GM19372 (cell line): ENCODE data around the gene TAT.
"Not testable (repeated sequence)": the region's sequence is repeated elsewhere in the genome, so short reads cannot be mapped to it uniquely, and the experiment has no call there.

Experiments used
- ATAC-seq: cut with Tn5 transposase; IDR thresholded peaks from one replicate; pipeline ENCODE4 v1.9.1; 2021; ENCODE audit warnings: mild to moderate bottlenecking, low read depth, moderate library complexity; ENCODE audit not compliant: unreplicated experiment

The TAT gene

DNA sequence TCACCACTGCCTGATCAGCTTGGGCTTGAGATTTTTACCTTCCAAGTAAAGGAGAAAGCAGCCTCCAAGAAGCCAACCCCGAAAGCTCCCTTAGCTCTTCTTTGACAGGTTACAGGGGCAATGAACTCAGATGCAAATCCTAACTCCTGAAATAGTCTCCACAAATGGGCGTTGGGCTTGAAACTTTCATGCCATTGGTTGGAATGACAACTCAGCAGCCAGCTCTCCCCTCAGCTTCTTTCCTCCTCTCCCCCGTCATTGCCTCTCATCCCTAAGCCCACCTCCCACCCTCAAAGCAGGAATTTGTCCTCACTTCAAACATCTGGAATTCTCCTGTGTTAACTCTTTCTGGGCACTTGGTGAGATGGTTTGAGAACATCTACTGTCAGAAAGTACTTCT is at the start of gene TAT:
TAT (minus strand) TSS at position 122 of the 400 bp plus-strand sequence. CDS start 677 bp downstream, outside the sequence.
- ATAC-seq: no peak

- ATAC-seq: no peak
Measured at GRCh38 chr16:71626018-71626857, 49.3 kb upstream of the TAT start, which contains the start of gene MARVELD3. MARVELD3 (plus strand) TSS chr16:71626184; CDS start chr16:71626230, 46 bp downstream.

DNA sequence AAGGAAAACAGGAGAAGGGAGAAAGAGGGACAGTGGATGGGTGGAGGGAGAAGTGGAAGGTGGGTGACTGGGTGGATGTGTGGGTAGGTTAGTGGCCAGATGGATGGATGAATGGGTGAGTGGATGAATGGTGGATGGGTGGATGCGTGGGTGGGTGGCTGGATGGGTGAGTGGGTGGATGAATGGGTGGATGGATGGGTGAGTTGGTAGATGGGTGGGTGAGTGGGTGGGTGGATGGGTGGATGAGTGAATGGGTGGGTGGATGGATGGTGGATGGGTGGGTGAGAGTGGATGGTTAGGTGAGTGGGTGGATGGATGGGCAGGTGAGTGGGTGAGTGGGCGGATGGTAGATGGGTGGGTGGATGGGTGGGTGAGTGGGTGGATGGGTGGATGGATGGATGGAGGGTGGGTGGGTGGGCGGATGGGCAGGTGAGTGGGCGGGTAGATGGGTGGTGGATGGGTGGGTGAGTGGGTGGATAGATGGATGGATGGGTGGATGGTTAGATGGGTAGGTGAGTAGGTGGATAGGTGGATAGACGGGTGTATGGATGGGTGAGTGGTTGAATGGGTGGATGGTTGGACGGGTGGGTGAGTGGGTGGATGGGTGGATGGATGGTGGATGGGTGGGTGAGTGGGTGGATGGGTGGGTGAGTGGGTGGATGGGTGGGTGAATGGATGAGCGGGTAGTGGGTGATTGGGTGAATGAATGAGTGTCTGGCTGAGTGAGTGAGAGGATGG is 48.4 kb upstream of the TAT start:
- ATAC-seq: no peak

GRCh38 chr16:71623597-71623996 is 46.7 kb upstream of the TAT start:
- no peak for ATAC-seq

GRCh38 chr16:71622088-71622487 is 45.2 kb upstream of the TAT start:
- no peak for ATAC-seq

GRCh38 chr16:71618429-71618828 is 41.5 kb upstream of the TAT start:
- ATAC-seq: no peak

DNA sequence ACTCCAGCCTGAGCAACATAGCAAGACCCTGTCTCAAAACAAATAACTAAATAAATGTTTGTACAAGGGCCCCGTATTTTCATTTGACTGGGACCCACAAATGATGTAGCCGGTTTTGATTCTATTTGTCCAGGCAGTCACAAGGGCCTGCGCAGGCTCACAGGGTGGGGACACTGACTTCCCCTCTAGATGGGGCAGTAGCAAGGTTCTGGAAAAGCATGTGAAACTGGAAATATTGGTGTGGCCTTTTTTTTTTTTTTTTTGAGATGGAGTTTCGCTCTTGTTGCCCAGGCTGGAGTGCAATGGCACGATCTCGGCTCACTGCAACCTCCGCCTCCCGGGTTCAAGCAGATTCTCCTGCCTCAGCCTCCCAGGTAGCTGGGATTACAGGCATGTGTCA is 38.1 kb upstream of the TAT start:
- not testable (repeated sequence) for ATAC-seq

DNA sequence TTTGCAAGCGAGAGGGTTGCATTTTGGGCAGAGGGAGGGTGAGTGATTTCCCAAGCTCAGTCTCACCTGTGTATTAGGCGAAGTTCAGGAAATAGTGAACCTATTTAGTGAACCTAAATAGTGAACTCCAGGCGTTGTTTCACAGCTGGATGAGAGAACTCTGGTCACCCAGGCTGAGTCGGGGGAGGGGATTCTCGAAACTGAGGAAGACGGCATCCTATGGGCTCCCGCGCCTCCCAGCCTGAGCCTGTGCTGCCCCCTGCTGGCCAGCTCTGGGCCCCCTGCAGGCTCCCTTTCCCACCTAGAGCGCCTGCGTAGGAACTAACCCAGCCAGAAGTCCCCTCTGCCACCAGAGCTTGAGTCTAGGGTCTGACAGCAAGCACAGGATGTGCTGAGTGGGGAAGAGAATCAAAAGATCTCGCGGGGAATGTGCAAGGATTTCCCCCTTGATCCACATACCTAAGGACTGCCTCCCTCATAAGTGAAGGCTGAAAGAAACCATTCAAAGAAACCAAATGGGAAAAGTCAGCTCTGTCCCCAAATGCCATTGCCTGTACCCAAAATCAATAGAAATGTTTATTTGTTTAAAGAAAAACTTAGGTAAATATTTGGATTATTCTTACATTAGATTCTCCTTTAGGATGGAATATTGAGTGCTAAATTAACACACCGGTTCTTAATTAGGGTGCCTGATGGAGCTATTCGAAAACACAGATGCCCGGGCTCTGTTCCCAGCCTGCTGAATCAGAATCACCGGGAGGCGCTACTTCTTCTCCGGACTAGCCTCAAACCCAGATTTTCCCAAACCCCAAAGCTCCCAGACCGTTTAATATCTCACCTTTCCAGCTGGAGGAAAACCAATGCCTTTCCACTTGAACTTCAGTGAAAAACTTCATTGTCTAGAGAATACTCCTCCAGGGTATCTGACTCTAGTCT is 34.3 kb upstream of the TAT start:
- peak; percentile 53 for ATAC-seq

GRCh38 chr16:71610447-71610846 is 33.6 kb upstream of the TAT start:
- ATAC-seq: no peak

DNA sequence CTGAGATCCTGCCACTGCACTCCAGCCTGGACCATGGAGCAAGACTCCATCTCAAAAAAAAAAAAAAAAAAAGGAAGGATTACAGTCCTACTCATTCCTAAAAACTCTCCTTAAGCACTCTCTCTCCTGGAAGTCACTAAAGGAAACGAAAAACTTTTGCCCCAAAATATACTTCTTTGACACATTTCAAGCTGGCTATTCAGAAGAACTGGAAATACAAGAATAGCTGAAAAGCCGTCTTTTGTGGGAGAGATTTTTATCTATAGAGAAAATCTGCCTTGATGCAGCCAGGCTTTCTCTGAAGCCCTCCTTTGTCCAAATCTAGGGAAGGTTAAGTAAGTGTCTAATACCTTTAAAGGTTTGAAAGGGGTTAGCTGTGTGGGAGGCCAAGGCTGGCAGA is 32.2 kb upstream of the TAT start:
- ATAC-seq: no peak

GRCh38 chr16:71600822-71601221 is 23.9 kb upstream of the TAT start:
- no peak for ATAC-seq

DNA sequence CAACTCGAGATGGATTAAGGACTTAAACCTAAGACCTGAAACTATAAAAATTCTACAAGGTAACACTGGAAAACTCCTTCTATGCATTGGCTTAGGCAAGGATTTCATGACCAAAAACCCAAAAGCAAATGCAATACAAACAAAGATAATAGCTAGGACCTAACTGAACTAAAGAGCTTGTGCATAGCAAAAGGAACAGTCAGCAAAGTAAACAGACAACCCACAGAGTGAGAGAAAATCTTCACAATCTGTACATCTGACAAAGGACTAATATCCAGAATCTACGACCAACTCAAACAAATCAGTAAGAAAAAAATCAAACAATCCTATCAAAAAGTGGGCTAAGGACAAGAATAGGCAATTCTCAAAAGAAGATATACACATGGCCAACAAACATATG is 21.5 kb upstream of the TAT start:
- not testable (repeated sequence) for ATAC-seq

DNA sequence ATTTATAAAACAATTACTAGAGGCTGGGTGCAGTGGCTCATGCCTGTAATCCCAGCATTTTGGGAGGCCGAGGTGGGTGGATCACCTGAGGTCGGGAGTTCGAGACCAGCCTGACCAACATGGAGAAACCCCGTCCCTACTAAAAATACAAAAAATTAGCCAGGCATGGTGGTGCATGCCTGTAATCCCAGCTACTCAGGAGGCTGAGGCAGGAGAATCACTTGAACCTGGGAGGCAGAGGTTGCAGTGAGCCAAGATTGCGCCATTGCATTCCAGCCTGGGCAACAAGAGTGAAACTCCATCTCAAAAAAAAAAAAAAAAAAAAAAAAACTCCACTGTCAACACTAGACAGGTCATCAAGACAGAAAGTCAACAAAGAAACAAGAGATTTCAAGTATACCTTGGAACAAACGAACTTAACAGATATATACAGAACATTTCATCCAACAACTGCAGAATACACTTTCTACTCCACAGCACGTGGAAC is 18.5 kb upstream of the TAT start:
- ATAC-seq: not testable (repeated sequence)

DNA sequence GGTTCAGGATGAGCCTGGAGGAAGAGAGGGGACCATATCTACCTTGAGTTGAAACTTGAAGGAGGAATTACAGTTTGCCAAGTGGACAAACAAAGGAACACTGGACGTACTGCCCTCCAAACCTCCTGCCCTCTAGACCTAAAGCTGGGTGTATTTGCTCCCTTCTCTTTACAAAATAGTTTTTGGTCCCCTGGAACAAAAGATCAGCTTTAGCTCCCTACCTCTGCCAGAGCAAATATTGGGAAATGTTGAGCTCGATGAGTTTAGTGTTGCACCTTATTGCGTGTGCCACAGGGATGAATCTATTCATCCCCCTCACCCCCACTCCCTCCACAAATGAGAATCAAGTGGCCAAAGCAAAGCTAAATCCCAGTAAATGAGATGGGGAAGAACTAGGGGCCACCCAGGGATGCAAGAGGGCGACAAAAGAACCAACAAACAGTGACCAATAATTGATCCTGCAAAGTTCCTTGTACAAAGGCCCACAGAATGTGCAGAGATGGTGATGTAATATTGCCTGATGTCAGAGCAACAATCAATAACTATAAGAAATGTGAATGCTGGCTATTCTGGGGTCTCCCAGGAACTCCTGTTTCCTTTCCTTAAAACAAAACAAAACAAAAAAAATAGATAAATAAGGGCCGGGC is 17.2 kb upstream of the TAT start:
- ATAC-seq: no peak

- ATAC-seq: no peak
Measured at GRCh38 chr16:71593048-71593999, 16.4 kb upstream of the TAT start.

DNA sequence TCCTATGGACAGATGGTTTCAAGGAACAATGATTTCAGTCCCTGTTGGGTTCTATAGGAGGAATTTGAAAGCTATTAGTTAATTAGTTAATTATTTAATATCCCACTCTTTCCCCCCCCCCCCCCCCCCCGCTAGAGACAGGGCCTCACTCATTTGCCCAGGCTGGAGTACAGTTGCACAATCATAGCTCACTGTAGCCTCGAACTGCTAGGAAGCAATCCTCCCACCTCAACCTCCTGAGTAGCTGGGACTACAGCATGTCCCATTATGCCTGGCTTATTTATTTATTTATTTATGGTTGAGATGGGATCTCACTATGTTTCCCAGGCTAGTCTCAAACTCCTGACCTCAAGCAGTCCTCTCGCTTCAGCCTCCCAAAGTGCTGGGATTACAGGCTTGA is 15.0 kb upstream of the TAT start:
- ATAC-seq: no peak

GRCh38 chr16:71590584-71590983 is 13.7 kb upstream of the TAT start:
- ATAC-seq: no peak

DNA sequence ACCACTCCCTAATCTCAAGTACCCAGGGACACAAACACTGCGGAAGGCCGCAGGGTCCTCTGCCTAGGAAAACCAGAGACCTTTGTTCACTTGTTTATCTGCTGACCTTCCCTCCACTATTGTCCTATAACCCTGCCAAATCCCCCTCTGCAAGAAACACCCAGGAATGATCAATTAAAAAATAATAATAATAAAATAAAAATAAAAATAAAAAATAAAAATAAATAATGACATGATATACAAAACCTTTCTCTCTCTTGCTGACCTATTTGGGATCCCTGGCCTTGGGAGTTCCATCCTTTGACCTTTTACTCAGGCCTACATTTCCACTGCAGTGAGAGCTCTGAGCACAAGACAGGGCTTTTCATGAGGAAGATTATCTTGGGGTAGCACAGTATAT is 13.2 kb upstream of the TAT start:
- not testable (repeated sequence) for ATAC-seq

DNA sequence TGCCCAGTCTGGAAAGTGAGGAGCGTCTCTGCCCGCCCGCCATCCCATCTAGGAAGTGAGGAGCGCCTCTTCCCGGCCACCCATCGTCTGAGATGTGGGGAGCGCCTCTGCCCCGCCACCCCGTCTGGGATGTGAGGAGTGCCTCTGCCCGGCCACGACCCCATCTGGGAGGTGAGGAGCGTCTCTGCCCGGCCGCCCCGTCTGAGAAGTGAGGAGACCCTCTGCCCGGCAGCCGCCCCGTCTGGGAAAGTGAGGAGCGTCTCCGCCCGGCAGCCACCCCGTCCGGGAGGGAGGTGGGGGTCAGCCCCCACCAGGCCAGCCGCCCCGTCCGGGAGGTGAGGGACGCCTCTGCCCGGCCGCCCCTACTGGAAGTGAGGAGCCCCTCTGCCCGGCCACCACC is 12.4 kb upstream of the TAT start:
- not testable (repeated sequence) for ATAC-seq
